SH-SY5Y (cell line): ENCODE data around the gene TPCN1.

Experiments
- GATA2 ChIP-seq: IDR thresholded peaks from 2 replicates; pipeline ENCODE4 v1.6.1; 2011; ENCODE audit warnings: mild to moderate bottlenecking, low read depth, low read length
- GATA3 ChIP-seq: IDR thresholded peaks from 2 replicates; pipeline ENCODE4 v1.6.1; 2011; ENCODE audit warnings: low read depth, mild to moderate bottlenecking, low read length, moderate library complexity

- TF ChIP-seq GATA2 (no peak), GATA3 (no peak)
These were observed 39.3 kb upstream of the TPCN1 start for GRCh38 chr12:113181975-113182374.
